ENCODE data around the gene DDHD1.
"Not testable (repeated sequence)": the region's sequence is repeated elsewhere in the genome, so short reads cannot be mapped to it uniquely, and the experiment has no call there.

DDHD1 gene

GRCh38 chr14:53186532-53186931, 33.4 kb upstream of the DDHD1 start:
- Histone ChIP-seq H3K36me3 (ENCODE audit: insufficient read depth, low read length) (no peaks in the 10 kb centered on the region), H3K9ac (ENCODE audit: low read depth, low read length) (no peak overlapping the region), H3K4me1 (ENCODE audit: insufficient read depth, low read length) (no peaks in the 10 kb centered on the region), H3K4me3 (ENCODE audit: low read depth in 1 of 2, low read length in 2 of 2) (no peak overlapping the region), H3K4me2 (ENCODE audit: insufficient read depth, low read length) (no peak overlapping the region), H3K27ac (ENCODE audit: low read length) (no peak overlapping the region), H3K27me3 (ENCODE audit: insufficient read depth, low read length, poor library complexity) (no peaks in the 10 kb centered on the region), H3K79me2 (ENCODE audit: insufficient read depth, low read length) (no peaks in the 10 kb centered on the region), H2AFZ (ENCODE audit: low read depth, low read length) (no peak overlapping the region), H4K20me1 (ENCODE audit: insufficient read depth, low read length) (no peaks in the 10 kb centered on the region), H3K9me3 (ENCODE audit: insufficient read depth, low read length, severe bottlenecking) (no peaks in the 10 kb centered on the region)
- ATAC-seq (ENCODE audit: insufficient read depth, low read depth) (no peak), DNase-seq (no peak)
- TF ChIP-seq CTCF (IDR thresholded peaks at IDR 0.05; ENCODE audit: borderline replicate concordance, extremely low read depth, low read length, poor library complexity, severe bottlenecking) (no peak), EZH2 (IDR thresholded peaks at IDR 0.05; ENCODE audit: borderline replicate concordance, low read depth, low read length, severe bottlenecking) (no peak)

- H3K4me2 ChIP-seq (ENCODE audit: insufficient read depth, low read length), result no peak overlapping the region
- no peaks in the 10 kb centered on the region for H3K9me3 ChIP-seq (ENCODE audit: insufficient read depth, low read length, severe bottlenecking)
- TF ChIP-seq EZH2 (IDR thresholded peaks at IDR 0.05; ENCODE audit: borderline replicate concordance, low read depth, low read length, severe bottlenecking) (no peak), CTCF (IDR thresholded peaks at IDR 0.05; ENCODE audit: borderline replicate concordance, extremely low read depth, low read length, poor library complexity, severe bottlenecking) (no peak)
- no peak overlapping the region for H3K9ac ChIP-seq (ENCODE audit: low read depth, low read length)
- no peak overlapping the region for H3K27ac ChIP-seq (ENCODE audit: low read length)
- no peak overlapping the region for H2AFZ ChIP-seq (ENCODE audit: low read depth, low read length)
- H3K36me3 ChIP-seq (ENCODE audit: insufficient read depth, low read length), result no peaks in the 10 kb centered on the region
- DNase-seq (no peak), ATAC-seq (ENCODE audit: insufficient read depth, low read depth) (peak; percentile 62; the same call in 2 of the 3 replicates)
- H3K4me1 ChIP-seq (ENCODE audit: insufficient read depth, low read length), result no peaks in the 10 kb centered on the region
- H3K79me2 ChIP-seq (ENCODE audit: insufficient read depth, low read length), result no peaks in the 10 kb centered on the region
- H3K27me3 ChIP-seq (ENCODE audit: insufficient read depth, low read length, poor library complexity), result no peaks in the 10 kb centered on the region
- H4K20me1 ChIP-seq (ENCODE audit: insufficient read depth, low read length), result no peaks in the 10 kb centered on the region
- H3K4me3 ChIP-seq (ENCODE audit: low read depth in 1 of 2, low read length in 2 of 2), result no peak overlapping the region
Measured at GRCh38 chr14:53183611-53184010, 30.5 kb upstream of the DDHD1 start.

GRCh38 chr14:53183056-53183455, 29.9 kb upstream of the DDHD1 start:
- no peak overlapping the region for H3K4me2 ChIP-seq (ENCODE audit: insufficient read depth, low read length)
- no peaks in the 10 kb centered on the region for H3K36me3 ChIP-seq (ENCODE audit: insufficient read depth, low read length)
- no peaks in the 10 kb centered on the region for H3K4me1 ChIP-seq (ENCODE audit: insufficient read depth, low read length)
- TF ChIP-seq CTCF (IDR thresholded peaks at IDR 0.05; ENCODE audit: borderline replicate concordance, extremely low read depth, low read length, poor library complexity, severe bottlenecking) (no peak), EZH2 (IDR thresholded peaks at IDR 0.05; ENCODE audit: borderline replicate concordance, low read depth, low read length, severe bottlenecking) (no peak)
- H3K27ac ChIP-seq (ENCODE audit: low read length), result no peak overlapping the region
- H3K27me3 ChIP-seq (ENCODE audit: insufficient read depth, low read length, poor library complexity), result no peaks in the 10 kb centered on the region
- ATAC-seq (ENCODE audit: insufficient read depth, low read depth) (no peak), DNase-seq (no peak)
- H3K79me2 ChIP-seq (ENCODE audit: insufficient read depth, low read length), result no peaks in the 10 kb centered on the region
- H3K4me3 ChIP-seq (ENCODE audit: low read depth in 1 of 2, low read length in 2 of 2), result no peak overlapping the region
- no peak overlapping the region for H3K9ac ChIP-seq (ENCODE audit: low read depth, low read length)
- no peak overlapping the region for H2AFZ ChIP-seq (ENCODE audit: low read depth, low read length)
- no peaks in the 10 kb centered on the region for H4K20me1 ChIP-seq (ENCODE audit: insufficient read depth, low read length)
- no peaks in the 10 kb centered on the region for H3K9me3 ChIP-seq (ENCODE audit: insufficient read depth, low read length, severe bottlenecking)

- not testable (repeated sequence) for DNase-seq; H3K36me3 ChIP-seq (ENCODE audit: insufficient read depth, low read length); H3K27ac ChIP-seq (ENCODE audit: low read length); H3K4me1 ChIP-seq (ENCODE audit: insufficient read depth, low read length); H3K9ac ChIP-seq (ENCODE audit: low read depth, low read length); H3K4me3 ChIP-seq (ENCODE audit: low read depth in 1 of 2, low read length in 2 of 2); H2AFZ ChIP-seq (ENCODE audit: low read depth, low read length); H3K4me2 ChIP-seq (ENCODE audit: insufficient read depth, low read length); ATAC-seq (ENCODE audit: insufficient read depth, low read depth); H3K9me3 ChIP-seq (ENCODE audit: insufficient read depth, low read length, severe bottlenecking); H3K27me3 ChIP-seq (ENCODE audit: insufficient read depth, low read length, poor library complexity); H3K79me2 ChIP-seq (ENCODE audit: insufficient read depth, low read length); H4K20me1 ChIP-seq (ENCODE audit: insufficient read depth, low read length)
Measured at GRCh38 chr14:53181463-53182081, 28.4 kb upstream of the DDHD1 start.
